Effector CD8-positive, alpha-beta T cell (primary cell): ENCODE results near the gene FN3KRP.
A peak's percentile ranks its signal among the peaks of the same experiment; 100 is the strongest.
"Not testable (repeated sequence)": the region's sequence is repeated elsewhere in the genome, so short reads cannot be mapped to it uniquely, and the experiment has no call there.

ENCODE experiments used
- DNase-seq: peaks from one replicate; lab custom pipeline; 2025; lab: John Stamatoyannopoulos, UW

The FN3KRP gene

GRCh38 chr17:82743344-82744219 lies 27.1 kb downstream of the FN3KRP start:
- no peak for DNase-seq

DNA sequence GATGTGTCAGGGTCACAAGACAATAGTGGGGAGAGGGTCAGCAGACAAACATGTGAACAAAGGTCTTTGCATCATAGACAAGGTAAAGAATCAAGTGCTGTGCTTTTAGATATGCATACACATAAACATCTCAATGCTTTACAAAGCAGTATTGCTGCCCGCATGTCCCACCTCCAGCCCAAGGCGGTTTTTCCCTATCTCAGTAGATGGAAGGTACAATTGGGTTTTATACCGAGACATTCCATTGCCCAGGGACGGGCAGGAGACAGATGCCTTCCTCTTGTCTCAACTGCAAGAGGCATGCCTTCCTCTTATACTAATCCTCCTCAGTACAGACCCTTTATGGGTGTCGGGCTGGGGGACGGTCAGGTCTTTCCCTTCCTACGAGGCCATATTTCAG lies 28.2 kb downstream of the FN3KRP start:
- not testable (repeated sequence) for DNase-seq

- DNase-seq = no peak
These were observed 29.0 kb downstream of the FN3KRP start for GRCh38 chr17:82745524-82745923.

DNA sequence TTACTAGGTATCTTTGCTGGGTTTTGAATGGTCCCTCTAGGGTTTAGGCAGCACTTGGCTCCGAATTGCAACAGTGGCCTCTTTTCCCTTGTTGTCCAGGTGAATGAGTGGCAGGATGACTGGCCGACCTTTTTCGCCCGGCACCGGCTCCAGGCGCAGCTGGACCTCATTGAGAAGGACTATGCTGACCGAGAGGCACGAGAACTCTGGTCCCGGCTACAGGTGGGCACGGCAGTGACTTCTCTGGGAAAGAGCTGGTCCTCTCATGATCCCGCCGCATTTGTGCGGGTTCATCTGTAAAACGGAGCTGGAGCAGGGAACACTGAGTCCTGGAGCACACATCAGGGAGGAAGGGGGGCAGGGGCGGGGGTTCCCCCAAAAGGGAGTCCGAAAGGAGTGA lies 32.2 kb downstream of the FN3KRP start:
- DNase-seq = no peak

DNA sequence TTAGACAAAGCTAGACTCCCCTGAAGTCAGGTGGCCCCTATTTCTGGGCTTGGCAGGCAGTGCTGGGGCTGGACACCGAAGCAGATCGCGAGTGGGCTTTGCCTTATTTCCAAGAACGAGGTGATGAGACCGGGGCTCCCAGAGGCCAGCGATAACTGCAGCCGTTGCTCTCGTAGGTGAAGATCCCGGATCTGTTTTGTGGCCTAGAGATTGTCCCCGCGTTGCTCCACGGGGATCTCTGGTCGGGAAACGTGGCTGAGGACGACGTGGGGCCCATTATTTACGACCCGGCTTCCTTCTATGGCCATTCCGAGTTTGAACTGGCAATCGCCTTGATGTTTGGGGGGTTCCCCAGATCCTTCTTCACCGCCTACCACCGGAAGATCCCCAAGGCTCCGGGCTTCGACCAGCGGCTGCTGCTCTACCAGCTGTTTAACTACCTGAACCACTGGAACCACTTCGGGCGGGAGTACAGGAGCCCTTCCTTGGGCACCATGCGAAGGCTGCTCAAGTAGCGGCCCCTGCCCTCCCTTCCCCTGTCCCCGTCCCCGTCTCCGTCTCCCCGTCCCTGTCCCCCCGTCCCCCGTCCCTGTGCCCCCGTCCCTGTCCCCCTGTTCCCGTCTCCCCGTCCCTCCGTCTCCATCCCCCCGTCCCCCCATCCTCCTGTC lies 33.9 kb downstream of the FN3KRP start:
- no peak for DNase-seq

GRCh38 chr17:82751171-82751570 lies 34.7 kb downstream of the FN3KRP start:
- DNase-seq = no peak

GRCh38 chr17:82751571-82752370 lies 35.3 kb downstream of the FN3KRP start, which contains the start of gene TBCD:
Gene TBCD, plus strand, starts transcription at chr17:82752065. Its CDS starts 129 bp downstream, at chr17:82752194.
- DNase-seq = peak; percentile 87

DNA sequence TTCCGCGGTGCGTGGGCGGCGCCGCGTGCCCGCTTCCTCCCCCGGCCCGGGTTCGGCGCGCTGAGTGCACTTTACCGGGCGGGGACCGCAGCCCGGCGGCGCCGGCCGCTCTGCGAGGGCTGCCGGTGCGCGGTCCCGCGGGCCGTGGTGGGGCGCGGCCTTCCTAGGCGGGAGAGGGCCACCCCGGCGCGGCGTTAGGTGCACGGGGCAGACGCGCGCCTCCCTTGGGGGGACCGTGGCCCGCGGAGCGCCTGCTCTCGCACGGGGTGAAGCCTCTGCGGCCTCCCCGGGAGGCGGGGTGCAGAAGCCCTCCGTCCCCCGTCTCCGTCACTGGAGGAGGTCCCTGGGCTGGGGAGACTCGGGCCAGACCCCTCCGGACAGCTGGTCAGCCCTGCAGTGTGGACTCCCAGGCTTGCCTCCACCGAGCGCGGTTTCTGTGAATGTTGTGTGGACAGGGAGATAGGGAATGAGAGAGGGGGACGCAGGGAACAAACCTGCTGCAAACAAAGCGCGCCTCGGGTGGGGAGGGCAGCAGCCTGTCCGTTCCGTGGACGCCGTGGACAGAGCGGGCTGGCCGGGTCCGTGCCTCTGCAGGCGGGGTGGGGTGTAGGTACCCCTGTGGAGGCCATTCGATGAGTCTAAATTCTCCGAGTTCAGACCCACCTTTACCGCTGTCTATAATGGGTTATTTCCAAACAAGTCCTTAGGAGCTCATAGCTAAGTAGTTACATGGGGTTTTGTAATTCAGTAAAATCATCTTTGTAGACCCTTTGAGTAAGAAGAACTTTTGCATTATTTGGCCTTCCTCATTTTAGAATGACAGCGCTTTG lies 36.1 kb downstream of the FN3KRP start:
- no peak for DNase-seq

DNA sequence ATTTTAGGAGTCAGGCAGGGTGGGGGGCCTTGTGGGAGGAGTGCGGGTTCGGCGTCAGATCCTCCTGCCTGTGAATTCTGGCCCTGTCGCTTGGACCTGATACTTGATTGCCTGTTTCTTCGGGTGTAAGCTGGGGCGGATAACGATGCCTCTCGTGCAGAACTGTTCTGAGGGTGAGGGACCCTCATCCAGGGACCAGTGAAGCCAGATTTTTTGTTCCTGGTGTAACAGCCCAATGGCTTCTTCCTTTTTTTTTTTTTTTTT lies 36.6 kb downstream of the FN3KRP start:
- no peak for DNase-seq

GRCh38 chr17:82754297-82755208 lies 38.0 kb downstream of the FN3KRP start:
- no peak for DNase-seq

GRCh38 chr17:82756166-82756565 lies 39.7 kb downstream of the FN3KRP start:
- DNase-seq = no peak

DNA sequence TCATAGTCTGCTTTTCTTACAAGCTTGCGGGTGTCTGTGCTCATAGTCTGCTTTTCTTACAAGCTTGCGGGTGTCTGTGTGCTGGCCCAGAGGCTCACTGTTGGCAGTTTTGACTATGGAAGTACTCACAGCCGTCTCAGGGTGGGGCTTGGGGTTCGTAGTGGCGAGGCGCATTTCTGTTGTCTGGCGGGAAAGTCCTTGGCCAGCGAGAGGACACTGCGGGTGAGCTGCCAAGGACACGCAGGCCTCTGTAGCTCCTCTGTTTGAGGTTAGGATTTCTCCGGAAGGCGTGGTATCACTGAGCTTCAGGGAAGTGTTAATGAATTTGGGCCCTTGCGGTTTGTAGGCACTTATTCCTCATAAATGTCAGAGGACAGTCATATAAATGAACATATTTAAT lies 48.9 kb downstream of the FN3KRP start:
- DNase-seq = no peak

DNA sequence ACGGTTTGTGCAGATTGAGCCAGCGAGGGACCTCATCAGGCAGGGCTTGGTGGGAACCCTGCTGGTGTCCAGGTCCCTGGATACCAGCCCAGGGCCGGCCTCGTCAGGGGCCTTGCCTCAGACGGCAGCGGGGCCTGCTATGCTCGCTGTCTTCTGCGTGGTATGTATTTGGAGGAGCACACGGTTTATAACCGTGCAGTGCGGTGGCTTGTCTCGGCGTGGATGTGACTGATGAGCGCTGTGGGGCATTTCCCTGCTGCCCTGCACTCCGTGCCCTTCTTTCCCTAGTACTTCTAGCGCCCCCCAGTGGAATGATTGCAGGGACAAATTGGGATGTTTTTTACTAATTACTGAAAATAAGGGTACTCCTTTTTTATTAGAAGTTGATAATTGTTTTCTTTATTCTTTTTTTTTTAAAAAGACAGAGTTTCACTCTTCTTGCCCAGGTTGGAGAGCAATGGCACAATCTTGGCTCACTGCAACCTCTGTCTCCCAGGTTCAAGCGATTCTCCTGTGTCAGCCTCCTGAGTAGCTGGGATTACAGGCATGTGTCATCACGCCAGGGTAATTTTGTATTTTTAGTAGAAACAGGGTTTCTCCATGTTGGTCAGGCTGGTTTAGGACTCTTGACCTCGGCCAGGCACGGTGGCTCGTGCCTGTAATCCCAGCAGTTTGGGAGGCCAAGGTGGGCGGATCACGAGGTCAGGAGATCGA lies 50.7 kb downstream of the FN3KRP start:
- no peak for DNase-seq

DNA sequence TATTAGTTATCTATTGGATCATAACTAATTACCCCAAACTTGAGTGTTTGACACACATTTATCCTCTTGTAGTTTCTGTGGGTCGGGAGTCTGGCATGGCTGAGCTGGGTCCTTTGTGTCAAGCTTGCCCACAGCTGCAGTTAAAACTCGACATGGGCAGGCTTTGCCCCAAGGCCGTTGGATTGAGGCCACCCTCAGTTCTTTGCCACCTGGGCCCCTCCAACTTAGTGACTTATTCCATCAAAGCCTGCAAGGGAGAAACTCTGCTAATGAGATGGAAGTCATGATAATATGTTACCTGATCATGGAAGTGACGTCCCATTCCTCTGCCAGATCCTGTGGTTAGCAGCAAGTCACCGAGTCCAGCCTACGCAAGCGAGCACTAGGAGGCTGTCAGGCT lies 52.5 kb downstream of the FN3KRP start:
- no peak for DNase-seq

DNA sequence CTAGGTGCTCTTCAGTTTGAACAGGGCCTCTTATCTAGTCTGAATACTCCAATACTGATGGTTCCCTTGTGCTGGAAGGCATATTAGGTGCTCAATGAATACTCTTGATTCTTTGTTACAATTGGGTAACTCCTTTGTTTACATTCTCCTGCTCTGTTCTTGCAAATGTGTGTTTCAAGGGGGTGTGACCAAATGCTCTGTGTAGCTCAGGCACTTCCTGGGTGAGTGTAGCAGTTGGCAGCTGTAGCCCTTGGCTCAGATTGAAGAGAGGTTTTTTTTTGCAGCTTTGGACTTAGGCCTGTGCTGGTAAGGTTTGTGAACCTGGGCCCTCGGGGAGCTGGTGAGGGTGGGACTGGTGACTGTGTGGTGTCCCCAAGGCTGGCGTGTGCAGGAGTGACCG lies 55.5 kb downstream of the FN3KRP start:
- DNase-seq = no peak

DNA sequence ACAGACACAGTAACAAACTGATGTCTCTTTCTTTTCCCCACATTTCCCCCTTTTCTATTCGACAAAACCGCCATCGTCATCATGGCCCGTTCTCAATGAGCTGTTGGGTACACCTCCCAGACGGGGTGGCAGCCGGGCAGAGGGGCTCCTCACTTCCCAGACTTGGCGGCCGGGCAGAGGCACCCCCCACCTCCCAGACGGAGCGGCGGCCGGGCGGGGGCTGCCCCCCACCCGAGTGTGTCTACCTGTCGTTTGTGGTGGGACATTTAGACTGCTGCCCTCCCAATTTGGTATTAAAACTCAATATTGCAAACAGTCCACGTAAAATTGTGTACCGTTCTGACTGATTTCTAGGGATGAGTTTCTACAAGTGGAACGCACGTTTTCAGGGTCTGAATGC lies 58.0 kb downstream of the FN3KRP start:
- DNase-seq = not testable (repeated sequence)

DNA sequence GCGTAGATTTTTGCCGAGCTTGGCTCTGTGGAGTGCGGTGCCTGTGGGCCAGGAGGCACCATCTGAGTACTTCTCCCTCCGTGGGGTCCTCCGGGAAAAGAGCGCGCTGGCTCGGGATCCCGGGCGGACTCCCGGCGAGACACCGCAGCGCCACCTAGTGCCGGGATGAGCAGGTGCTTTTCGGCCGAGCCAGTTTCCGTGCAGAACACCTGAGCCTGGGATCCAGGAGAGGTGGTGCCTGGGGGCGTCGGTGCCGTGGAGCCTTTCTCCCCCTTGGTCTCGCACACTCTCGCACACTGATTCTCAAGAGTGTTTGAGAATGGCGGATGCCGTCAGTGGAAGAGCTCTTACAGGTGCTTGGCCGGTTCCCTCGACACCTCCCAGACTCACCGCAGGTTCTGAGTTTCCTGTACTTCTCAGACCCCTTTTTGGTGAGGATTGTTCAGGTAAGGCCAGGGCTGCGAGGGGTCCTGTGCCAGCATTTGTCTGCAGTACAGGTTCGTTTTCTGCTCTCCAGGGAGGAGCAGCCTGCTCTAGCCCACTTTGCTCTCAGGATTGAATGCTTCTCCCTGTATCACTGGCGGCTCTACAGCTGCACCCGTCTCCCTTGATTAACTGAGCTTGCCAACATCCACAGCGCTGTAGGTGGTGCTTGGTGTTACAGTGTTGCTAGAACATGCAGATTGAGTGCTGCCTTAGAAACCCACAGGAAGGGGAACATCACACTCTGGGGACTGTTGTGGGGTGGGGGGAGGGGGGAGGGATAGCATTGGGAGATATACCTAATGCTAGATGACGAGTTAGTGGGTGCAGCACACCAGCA lies 58.7 kb downstream of the FN3KRP start:
- DNase-seq = peak; percentile 39

GRCh38 chr17:82776454-82776853 lies 59.9 kb downstream of the FN3KRP start:
- no peak for DNase-seq
